ENCODE results near the gene PP2D1. TPM values are rescaled to one million over a fixed set of nuclear protein-coding genes. Genes with fewer than 3 reads are reported as not detected.

PP2D1 gene
- total RNA-seq, 1 experiment from 2014 or later = not detected

GRCh38 chr3:19950316-19950715 is 61.7 kb downstream of the PP2D1 start (continued):
- TF ChIP-seq, protein P1, sequence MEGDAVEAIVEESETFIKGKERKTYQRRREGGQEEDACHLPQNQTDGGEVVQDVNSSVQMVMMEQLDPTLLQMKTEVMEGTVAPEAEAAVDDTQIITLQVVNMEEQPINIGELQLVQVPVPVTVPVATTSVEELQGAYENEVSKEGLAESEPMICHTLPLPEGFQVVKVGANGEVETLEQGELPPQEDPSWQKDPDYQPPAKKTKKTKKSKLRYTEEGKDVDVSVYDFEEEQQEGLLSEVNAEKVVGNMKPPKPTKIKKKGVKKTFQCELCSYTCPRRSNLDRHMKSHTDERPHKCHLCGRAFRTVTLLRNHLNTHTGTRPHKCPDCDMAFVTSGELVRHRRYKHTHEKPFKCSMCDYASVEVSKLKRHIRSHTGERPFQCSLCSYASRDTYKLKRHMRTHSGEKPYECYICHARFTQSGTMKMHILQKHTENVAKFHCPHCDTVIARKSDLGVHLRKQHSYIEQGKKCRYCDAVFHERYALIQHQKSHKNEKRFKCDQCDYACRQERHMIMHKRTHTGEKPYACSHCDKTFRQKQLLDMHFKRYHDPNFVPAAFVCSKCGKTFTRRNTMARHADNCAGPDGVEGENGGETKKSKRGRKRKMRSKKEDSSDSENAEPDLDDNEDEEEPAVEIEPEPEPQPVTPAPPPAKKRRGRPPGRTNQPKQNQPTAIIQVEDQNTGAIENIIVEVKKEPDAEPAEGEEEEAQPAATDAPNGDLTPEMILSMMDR (IDR thresholded peaks at IDR 0.05 in 2 of 3, conservative IDR thresholded peaks at IDR 0.05 in 1 of 3; ENCODE audit: borderline replicate concordance in 1 of 3, insufficient read depth in 1 of 3, low read depth in 2 of 3, low read length in 2 of 3) = no peak
- TF ChIP-seq, protein P2, sequence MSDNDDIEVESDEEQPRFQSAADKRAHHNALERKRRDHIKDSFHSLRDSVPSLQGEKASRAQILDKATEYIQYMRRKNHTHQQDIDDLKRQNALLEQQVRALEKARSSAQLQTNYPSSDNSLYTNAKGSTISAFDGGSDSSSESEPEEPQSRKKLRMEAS (IDR thresholded peaks at IDR 0.05) = no peak
- TF ChIP-seq TCF7L2 (IDR thresholded peaks at IDR 0.05; ENCODE audit: borderline replicate concordance, extremely low read depth, insufficient read depth, insufficient read length) = no peak
- no peak for TF ChIP-seq RAD21 (IDR thresholded peaks at IDR 0.05; ENCODE audit: low read depth)
- no peak for TF ChIP-seq EZH2phosphoT487 (IDR thresholded peaks at IDR 0.05; ENCODE audit: borderline replicate concordance)
- TF ChIP-seq POLR2AphosphoS5 (IDR thresholded peaks at IDR 0.05; ENCODE audit: low read depth, low read length) = no peak
- TF ChIP-seq SRF (IDR thresholded peaks at IDR 0.05; ENCODE audit: low read depth) = no peak
- TF ChIP-seq ZBTB33 (IDR thresholded peaks at IDR 0.05; ENCODE audit: extremely low read depth, insufficient replicate concordance, low read length) = no peak

DNA sequence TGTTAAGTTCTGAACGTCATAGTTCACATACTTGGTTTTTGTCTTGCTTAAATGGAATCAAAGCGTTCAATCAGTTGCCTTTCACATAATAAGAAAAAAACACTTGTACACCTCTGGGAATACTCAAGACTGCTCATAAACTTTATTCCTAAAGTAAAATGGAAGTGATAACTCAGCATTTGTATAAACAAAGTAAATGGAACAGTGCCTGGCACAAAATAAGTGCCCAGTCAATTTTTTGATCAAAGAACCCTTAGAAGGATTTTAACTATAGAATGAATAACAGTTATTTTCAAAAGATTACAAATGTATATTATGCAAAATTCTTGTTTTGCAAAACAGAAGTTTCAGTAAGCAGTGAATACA is 63.9 kb downstream of the PP2D1 start:
- H3K79me2 ChIP-seq (ENCODE audit: insufficient read depth, low read length) = peaks cover 60% of the 10 kb centered on the region
- RAD21 ChIA-PET (ENCODE audit: low non-redundant PET in 1 of 2, low total read pairs in 2 of 2, uncharacterized antibody in 2 of 2, unreplicated experiment in 2 of 2) = no interaction called here
- H3K27me3 ChIP-seq (ENCODE audit: insufficient read depth, low read length) = no peaks in the 10 kb centered on the region
- DNase-seq (ENCODE audit: low read depth, low spot score) = no peak
- H3K9me3 ChIP-seq (ENCODE audit: control insufficient read depth in 1 of 2, insufficient read depth in 1 of 2, low read depth in 1 of 2, low read length in 2 of 2) = no peaks in the 10 kb centered on the region
- CTCF ChIA-PET = no interaction called here
- ATAC-seq = no peak
- peaks cover 4% of the 10 kb centered on the region; the same call in 1 of the 2 replicates for H4K20me1 ChIP-seq (ENCODE audit: insufficient read depth)
- no peak for TF ChIP-seq CEBPB (IDR thresholded peaks at IDR 0.05; ENCODE audit: low read depth)
- no peak for TF ChIP-seq ZNF274 (IDR thresholded peaks at IDR 0.05; ENCODE audit: low read depth, low read length)
- TF ChIP-seq, protein P2 (IDR thresholded peaks at IDR 0.05) = no peak
- peaks cover 10% of the 10 kb centered on the region in 2 experiments; a peak in 3 of 4 replicates for H3K36me3 ChIP-seq (ENCODE audit: control insufficient read depth in 1 of 2, insufficient read depth in 2 of 2, low read length in 2 of 2)
- peak overlapping the region; percentile 84 for H3K9ac ChIP-seq (ENCODE audit: low read length)
- intact Hi-C loops (cut with micrococcal nuclease) = loop anchor here (5.0 kb wide), 1 partner anchor 239 kb away; the partner anchor contains the start of gene SGO1
- H3K4me1 ChIP-seq (ENCODE audit: control insufficient read depth in 1 of 2, insufficient read depth in 2 of 2, low read length in 2 of 2) = peaks cover 7 to 14% of the 10 kb centered on the region in 2 experiments; a peak in 3 of 4 replicates
- POLR2A ChIA-PET = interaction anchor here (0.9 kb wide), 1 partner anchor 13 kb away, joined by 3 read pairs; no protein-coding TSS in a partner anchor
- H2AFZ ChIP-seq (ENCODE audit: low read depth, low read length, poor library complexity, severe bottlenecking) = no peak overlapping the region
- no peaks in the 10 kb centered on the region for H3K9me2 ChIP-seq (ENCODE audit: insufficient read depth)
- H3K4me3 ChIP-seq (replicated peaks in 1 of 2; ENCODE audit: low read depth in 1 of 2, low read length in 2 of 2) = peak overlapping the region; percentile 89 to 93
- no TSS peak for BruUV-seq (replicated peaks)
- peak overlapping the region; percentile 85 for H3K4me2 ChIP-seq (ENCODE audit: low read length)
- peak overlapping the region; percentile 96; the same call in 1 of the 2 replicates for H3K27ac ChIP-seq (ENCODE audit: low read depth, low read length)
